HG03064 (cell line): ENCODE data around the gene VWA7.
A peak's percentile ranks its signal among the peaks of the same experiment; 100 is the strongest.
"Not testable (repeated sequence)": the region's sequence is repeated elsewhere in the genome, so short reads cannot be mapped to it uniquely, and the experiment has no call there.

ENCODE experiments used
- ATAC-seq: cut with Tn5 transposase; IDR thresholded peaks from one replicate; pipeline ENCODE4 v1.9.1; 2021; ENCODE audit warnings: low read depth; ENCODE audit not compliant: unreplicated experiment

Gene VWA7

GRCh38 chr6:31801031-31801927, 24.2 kb upstream of the VWA7 start:
- not testable (repeated sequence) for ATAC-seq

GRCh38 chr6:31799781-31800180, 22.7 kb upstream of the VWA7 start:
- ATAC-seq, result no peak

- ATAC-seq, result no peak
Observed at GRCh38 chr6:31797588-31797987, 20.5 kb upstream of the VWA7 start.

GRCh38 chr6:31796993-31797385, 19.9 kb upstream of the VWA7 start:
- ATAC-seq, result no peak

- ATAC-seq, result peak; percentile 67
Observed at GRCh38 chr6:31795616-31796298, 18.6 kb upstream of the VWA7 start, which contains the start of gene VARS1. Gene VARS1 (minus strand): TSS chr6:31795752. CDS start chr6:31795217, 535 bp downstream.

- peak; percentile 15 for ATAC-seq
Observed at GRCh38 chr6:31794866-31795615, 17.9 kb upstream of the VWA7 start.

GRCh38 chr6:31794294-31794865, 17.3 kb upstream of the VWA7 start:
- ATAC-seq, result no peak

GRCh38 chr6:31793927-31794245, 16.8 kb upstream of the VWA7 start:
- ATAC-seq, result not testable (repeated sequence)

GRCh38 chr6:31792761-31793171, 15.6 kb upstream of the VWA7 start:
- ATAC-seq, result no peak

GRCh38 chr6:31792090-31792374, 14.9 kb upstream of the VWA7 start:
- ATAC-seq, result no peak

- no peak for ATAC-seq
Observed at GRCh38 chr6:31791324-31792089, 14.4 kb upstream of the VWA7 start.

GRCh38 chr6:31785475-31785874, 8.3 kb upstream of the VWA7 start:
- ATAC-seq, result no peak

GRCh38 chr6:31784098-31784925, 7.2 kb upstream of the VWA7 start:
- no peak for ATAC-seq

GRCh38 chr6:31782126-31782855, 5.2 kb upstream of the VWA7 start:
- no peak for ATAC-seq

- no peak for ATAC-seq
Observed at GRCh38 chr6:31781244-31782125, 4.4 kb upstream of the VWA7 start.

GRCh38 chr6:31780507-31781243, 3.5 kb upstream of the VWA7 start:
- ATAC-seq, result no peak

GRCh38 chr6:31779908-31780307, 2.8 kb upstream of the VWA7 start:
- no peak for ATAC-seq
